Measurements from ENCODE around the gene CZIB. TPM values are rescaled to one million over a fixed set of nuclear protein-coding genes. Genes with fewer than 3 reads are reported as not detected.

The CZIB gene
- polyA plus RNA-seq, 3 donors = 55.3 to 62.2 (median 58.2) TPM

DNA sequence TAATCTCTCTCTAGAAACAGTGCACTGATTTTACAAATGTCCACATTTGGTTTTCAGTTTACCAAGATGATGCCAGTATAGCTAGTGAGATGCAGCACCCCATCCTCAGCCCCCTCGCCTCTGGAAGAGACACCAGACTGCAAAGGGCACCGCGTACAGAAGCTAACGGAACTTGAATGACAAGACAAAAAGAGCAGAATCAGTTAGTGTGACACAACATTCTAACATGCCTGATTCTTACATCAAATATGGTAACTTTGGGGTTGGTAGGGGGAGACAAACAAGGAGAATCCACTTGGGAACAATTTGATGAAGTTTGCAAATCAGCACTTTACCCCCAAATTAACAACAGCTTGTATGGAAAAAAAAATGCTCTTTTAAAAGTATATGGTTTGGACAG lies 21.9 kb upstream of the CZIB start:
- H3K4me1 Mint-ChIP-seq = peaks cover 11% of the 10 kb centered on the region
- H3K27ac ChIP-seq (ENCODE audit: low read depth in 1 of 2, low read length in 2 of 2) = no peak overlapping the region
- no peaks in the 10 kb centered on the region for H3K27me3 ChIP-seq (ENCODE audit: control insufficient read depth in 2 of 2, insufficient read depth in 2 of 2, low read length in 2 of 2)
- H4K20me1 ChIP-seq (ENCODE audit: insufficient read depth, low read length) = no peaks in the 10 kb centered on the region
- no peak for DNase-seq
- no peak overlapping the region for H3K4me2 ChIP-seq (replicated peaks; ENCODE audit: extremely low read depth, low read length, poor library complexity, severe bottlenecking)
- intact Hi-C loops (cut with micrococcal nuclease) = no loop called here
- H3K27me3 Mint-ChIP-seq (ENCODE audit: low read depth in 3 of 3) = peaks cover 2 to 5% (median 2%) of the 10 kb centered on the region in 3 donors
- H3K9me3 ChIP-seq (replicated peaks in 1 of 2; ENCODE audit: control insufficient read depth in 1 of 2, insufficient read depth in 1 of 2, low read length in 2 of 2) = no peaks in the 10 kb centered on the region
- 100% methylated on average over 1 of the region's 4 CpGs for WGBS (ENCODE audit: insufficient coverage)
- no peak overlapping the region for H2AFZ ChIP-seq (ENCODE audit: insufficient read depth, low read depth, low read length, poor library complexity, severe bottlenecking)
- no peak overlapping the region for H3K9ac ChIP-seq (ENCODE audit: insufficient read depth, low read length, poor library complexity, severe bottlenecking)
- H3K36me3 Mint-ChIP-seq = peaks cover 20 to 26% of the 10 kb centered on the region in 2 donors
- H3K4me3 Mint-ChIP-seq = no peak overlapping the region
- peaks cover 12 to 34% of the 10 kb centered on the region in 2 donors for H3K36me3 ChIP-seq (replicated peaks in 1 of 2; ENCODE audit: control insufficient read depth in 1 of 2, insufficient read depth in 2 of 2, low read length in 2 of 2)
- H3K9me3 Mint-ChIP-seq = peaks cover 0 to 2% (median 0%) of the 10 kb centered on the region in 7 donors
- no peak overlapping the region for H3K27ac Mint-ChIP-seq
- no peak overlapping the region for H3K4me3 ChIP-seq (replicated peaks in 1 of 3; ENCODE audit: low read depth in 2 of 3, low read length in 3 of 3)
- TF ChIP-seq, protein P1, sequence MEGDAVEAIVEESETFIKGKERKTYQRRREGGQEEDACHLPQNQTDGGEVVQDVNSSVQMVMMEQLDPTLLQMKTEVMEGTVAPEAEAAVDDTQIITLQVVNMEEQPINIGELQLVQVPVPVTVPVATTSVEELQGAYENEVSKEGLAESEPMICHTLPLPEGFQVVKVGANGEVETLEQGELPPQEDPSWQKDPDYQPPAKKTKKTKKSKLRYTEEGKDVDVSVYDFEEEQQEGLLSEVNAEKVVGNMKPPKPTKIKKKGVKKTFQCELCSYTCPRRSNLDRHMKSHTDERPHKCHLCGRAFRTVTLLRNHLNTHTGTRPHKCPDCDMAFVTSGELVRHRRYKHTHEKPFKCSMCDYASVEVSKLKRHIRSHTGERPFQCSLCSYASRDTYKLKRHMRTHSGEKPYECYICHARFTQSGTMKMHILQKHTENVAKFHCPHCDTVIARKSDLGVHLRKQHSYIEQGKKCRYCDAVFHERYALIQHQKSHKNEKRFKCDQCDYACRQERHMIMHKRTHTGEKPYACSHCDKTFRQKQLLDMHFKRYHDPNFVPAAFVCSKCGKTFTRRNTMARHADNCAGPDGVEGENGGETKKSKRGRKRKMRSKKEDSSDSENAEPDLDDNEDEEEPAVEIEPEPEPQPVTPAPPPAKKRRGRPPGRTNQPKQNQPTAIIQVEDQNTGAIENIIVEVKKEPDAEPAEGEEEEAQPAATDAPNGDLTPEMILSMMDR (IDR thresholded peaks at IDR 0.05) = no peak
- H3K79me2 ChIP-seq (ENCODE audit: insufficient read depth, low read length) = peaks cover 9% of the 10 kb centered on the region
- peaks cover 12 to 15% of the 10 kb centered on the region in 2 donors for H3K4me1 ChIP-seq (ENCODE audit: control insufficient read depth in 1 of 2, insufficient read depth in 2 of 2, low read length in 2 of 2)

DNA sequence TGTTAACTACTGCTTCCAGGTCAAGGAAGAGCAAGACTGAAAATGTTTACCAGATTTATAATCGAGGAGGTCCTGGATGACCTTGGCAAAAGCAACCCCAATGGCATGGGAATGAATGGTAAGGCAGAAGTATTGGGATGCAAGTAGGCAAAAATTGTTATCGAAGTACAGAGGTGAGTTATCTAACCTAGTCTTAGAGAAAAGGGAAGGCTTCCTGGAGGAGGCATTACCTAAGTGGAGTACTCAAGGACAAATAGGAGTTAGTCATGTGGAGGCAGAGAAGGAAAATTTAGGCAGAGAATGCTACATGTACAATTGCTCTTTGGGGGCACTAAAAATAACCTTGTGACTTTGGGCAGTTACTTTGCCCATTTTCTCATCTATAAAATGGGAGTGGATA lies 21.4 kb upstream of the CZIB start:
- Histone ChIP-seq H3K27me3 (ENCODE audit: control insufficient read depth in 2 of 2, insufficient read depth in 2 of 2, low read length in 2 of 2) (no peaks in the 10 kb centered on the region), H3K9ac (ENCODE audit: insufficient read depth, low read length, poor library complexity, severe bottlenecking) (no peak overlapping the region), H3K4me1 (ENCODE audit: control insufficient read depth in 1 of 2, insufficient read depth in 2 of 2, low read length in 2 of 2) (peaks cover 15 to 21% of the 10 kb centered on the region in 2 donors), H2AFZ (ENCODE audit: insufficient read depth, low read depth, low read length, poor library complexity, severe bottlenecking) (no peak overlapping the region), H3K79me2 (ENCODE audit: insufficient read depth, low read length) (peaks cover 15% of the 10 kb centered on the region), H3K9me3 (replicated peaks in 1 of 2; ENCODE audit: control insufficient read depth in 1 of 2, insufficient read depth in 1 of 2, low read length in 2 of 2) (no peaks in the 10 kb centered on the region), H3K27ac (ENCODE audit: low read depth in 1 of 2, low read length in 2 of 2) (no peak overlapping the region), H3K36me3 (replicated peaks in 1 of 2; ENCODE audit: control insufficient read depth in 1 of 2, insufficient read depth in 2 of 2, low read length in 2 of 2) (peaks cover 11 to 28% of the 10 kb centered on the region in 2 donors), H3K4me3 (replicated peaks in 1 of 3; ENCODE audit: low read depth in 2 of 3, low read length in 3 of 3) (no peak overlapping the region), H4K20me1 (ENCODE audit: insufficient read depth, low read length) (no peaks in the 10 kb centered on the region), H3K4me2 (replicated peaks; ENCODE audit: extremely low read depth, low read length, poor library complexity, severe bottlenecking) (no peak overlapping the region)
- Mint-ChIP-seq H3K4me3 (no peak overlapping the region), H3K27ac (no peak overlapping the region), H3K36me3 (peaks cover 17 to 23% of the 10 kb centered on the region in 2 donors), H3K4me1 (peaks cover 14% of the 10 kb centered on the region), H3K9me3 (peaks cover 0 to 2% (median 0%) of the 10 kb centered on the region in 7 donors), H3K27me3 (ENCODE audit: low read depth in 3 of 3) (peaks cover 2 to 5% (median 2%) of the 10 kb centered on the region in 3 donors)
- TF ChIP-seq, protein P1 (IDR thresholded peaks at IDR 0.05) = no peak
- 92% methylated on average over 2 of the region's 2 CpGs for WGBS (ENCODE audit: insufficient coverage)
- intact Hi-C loops (cut with micrococcal nuclease) = no loop called here
- no peak for DNase-seq

Data from CD14-positive monocyte (primary cell).